ENCODE results near the gene CGREF1. TPM values are rescaled to one million over a fixed set of nuclear protein-coding genes. Genes with fewer than 3 reads are reported as not detected.
A peak's percentile ranks its signal among the peaks of the same experiment; 100 is the strongest.

Gene CGREF1
- total RNA-seq, 1 experiment from 2014 or later, result 18.7 TPM

DNA sequence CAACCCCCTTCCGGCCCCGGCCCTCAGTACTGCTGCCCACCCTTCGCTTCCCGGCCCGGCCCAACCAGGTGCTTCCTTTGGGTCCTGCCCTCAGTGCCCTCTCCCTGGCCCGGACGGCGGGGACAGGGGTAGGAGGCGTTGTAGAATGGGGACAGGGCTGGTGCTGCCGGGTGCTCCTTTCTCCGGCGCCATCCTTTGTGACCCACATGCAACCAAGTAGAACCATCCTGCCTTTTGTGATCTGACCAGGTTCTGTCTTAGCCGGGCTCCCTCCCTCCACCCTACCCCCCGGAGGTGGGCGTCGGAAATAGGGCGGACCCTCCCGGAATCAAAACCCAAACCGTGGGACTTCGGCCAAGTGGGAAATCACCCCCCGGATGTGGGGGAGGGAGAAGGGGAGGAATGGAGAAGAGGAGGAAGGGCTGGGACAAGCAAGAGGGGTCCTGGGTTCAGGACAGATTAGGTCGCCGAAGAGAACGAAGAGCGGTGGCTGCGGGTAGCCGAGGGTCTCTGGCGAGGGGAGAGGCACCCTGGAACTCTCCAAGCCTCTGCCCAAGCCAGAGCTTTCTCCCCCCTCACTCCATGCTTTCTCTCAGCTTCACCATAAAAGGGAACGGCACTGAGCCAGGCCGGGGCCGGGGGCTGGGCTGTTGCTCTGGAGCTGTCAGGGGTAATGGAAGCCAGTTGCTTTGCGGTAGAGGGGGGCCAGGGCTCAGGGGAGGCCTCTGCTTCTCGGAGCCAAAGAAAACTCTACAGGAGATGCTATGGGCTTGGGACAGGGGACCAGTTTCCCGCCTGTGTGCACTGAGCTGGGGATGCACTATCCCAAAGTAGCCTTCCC is 46.7 kb downstream of the CGREF1 start:
- ATAC-seq (peak; percentile 42), DNase-seq (no peak)
- Histone ChIP-seq H3K9me2 (replicated peaks; ENCODE audit: low read length) (no peaks in the 10 kb centered on the region), H3K4me3 (ENCODE audit: low read length) (peak overlapping the region; percentile 86), H3K79me2 (ENCODE audit: low read length) (peaks cover 38% of the 10 kb centered on the region), H3K4me1 (ENCODE audit: insufficient read depth, low read length) (peaks cover 12% of the 10 kb centered on the region), H3K36me3 (ENCODE audit: low read depth, low read length) (peaks cover 13% of the 10 kb centered on the region), H4K20me1 (ENCODE audit: low read length) (no peaks in the 10 kb centered on the region), H3F3A (ENCODE audit: low read length, unreplicated experiment) (no peaks in the 10 kb centered on the region), H3K27ac (ENCODE audit: low read length) (no peak overlapping the region), H3K9me3 (ENCODE audit: low read length) (no peaks in the 10 kb centered on the region), H3K4me2 (ENCODE audit: low read length) (peak overlapping the region; percentile 93), H2AFZ (ENCODE audit: low read length) (peak overlapping the region; percentile 95), H3K9ac (ENCODE audit: low read length) (peak overlapping the region; percentile 96), H3K27me3 (ENCODE audit: low read length) (no peaks in the 10 kb centered on the region)
- TSS peak; percentile 44 for BruUV-seq (replicated peaks)
- POLR2A ChIA-PET (ENCODE audit: unreplicated experiment), result no interaction called here
- CTCF ChIA-PET, result interaction anchor here (0.5 kb wide), 1 partner anchor 221 kb away, joined by 14 read pairs; no protein-coding TSS in a partner anchor
- intact Hi-C loops (cut with micrococcal nuclease), result loop anchor here (1.0 kb wide), 1 partner anchor 298 kb away; the partner anchor contains the start of genes EIF2B4 and SNX17
- TF ChIP-seq, protein P1, sequence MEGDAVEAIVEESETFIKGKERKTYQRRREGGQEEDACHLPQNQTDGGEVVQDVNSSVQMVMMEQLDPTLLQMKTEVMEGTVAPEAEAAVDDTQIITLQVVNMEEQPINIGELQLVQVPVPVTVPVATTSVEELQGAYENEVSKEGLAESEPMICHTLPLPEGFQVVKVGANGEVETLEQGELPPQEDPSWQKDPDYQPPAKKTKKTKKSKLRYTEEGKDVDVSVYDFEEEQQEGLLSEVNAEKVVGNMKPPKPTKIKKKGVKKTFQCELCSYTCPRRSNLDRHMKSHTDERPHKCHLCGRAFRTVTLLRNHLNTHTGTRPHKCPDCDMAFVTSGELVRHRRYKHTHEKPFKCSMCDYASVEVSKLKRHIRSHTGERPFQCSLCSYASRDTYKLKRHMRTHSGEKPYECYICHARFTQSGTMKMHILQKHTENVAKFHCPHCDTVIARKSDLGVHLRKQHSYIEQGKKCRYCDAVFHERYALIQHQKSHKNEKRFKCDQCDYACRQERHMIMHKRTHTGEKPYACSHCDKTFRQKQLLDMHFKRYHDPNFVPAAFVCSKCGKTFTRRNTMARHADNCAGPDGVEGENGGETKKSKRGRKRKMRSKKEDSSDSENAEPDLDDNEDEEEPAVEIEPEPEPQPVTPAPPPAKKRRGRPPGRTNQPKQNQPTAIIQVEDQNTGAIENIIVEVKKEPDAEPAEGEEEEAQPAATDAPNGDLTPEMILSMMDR (conservative IDR thresholded peaks at IDR 0.05; ENCODE audit: low read depth, low read length), result no peak
- no peak for TF ChIP-seq EZH2 (IDR thresholded peaks at IDR 0.05; ENCODE audit: low read length, unreplicated experiment)
- TF ChIP-seq EZH2phosphoT487 (IDR thresholded peaks at IDR 0.05; ENCODE audit: borderline replicate concordance, low read length), result no peak

DNA sequence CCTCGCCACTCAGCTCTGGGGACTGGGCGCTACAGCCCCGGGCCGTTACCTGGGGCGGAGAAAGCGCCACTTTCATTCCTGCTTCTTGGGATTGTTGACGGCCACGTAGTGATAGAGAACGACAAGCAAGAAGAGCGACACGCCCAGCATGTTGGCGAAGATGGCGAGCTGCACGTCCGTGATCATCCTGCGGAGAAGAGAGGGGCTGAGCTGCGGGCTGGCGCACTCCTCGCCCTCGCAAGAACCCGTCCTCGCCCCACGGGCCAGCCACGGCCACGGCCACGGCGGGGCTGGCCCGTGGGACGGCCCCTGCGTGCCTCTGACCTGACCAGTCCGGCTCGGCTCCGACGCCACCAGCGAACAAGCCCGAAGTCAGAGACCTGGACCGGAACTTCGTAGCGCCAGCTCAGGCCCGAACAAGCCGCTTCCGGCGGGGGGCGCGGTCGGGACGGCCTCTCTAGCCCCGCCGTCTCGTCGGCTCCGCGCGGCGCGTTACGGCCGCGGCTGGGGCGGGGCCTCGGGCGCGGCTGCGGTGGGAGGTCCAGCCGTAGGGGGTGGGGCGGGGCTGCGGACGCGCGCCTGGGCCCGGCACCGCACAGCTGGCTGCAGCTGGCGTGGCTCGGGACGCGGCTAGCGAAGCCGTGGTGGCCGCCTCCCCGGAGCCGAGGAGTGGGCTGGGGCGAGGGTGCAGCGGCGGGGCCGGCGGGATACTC is 47.5 kb downstream of the CGREF1 start, which contains the start of gene OST4:
Gene OST4 (minus strand): TSS at position 378 of the 713 bp plus-strand sequence.
- no peak for TF ChIP-seq EZH2phosphoT487 (IDR thresholded peaks at IDR 0.05; ENCODE audit: borderline replicate concordance, low read length)
- TF ChIP-seq EZH2 (IDR thresholded peaks at IDR 0.05; ENCODE audit: low read length, unreplicated experiment), result no peak
- TF ChIP-seq, protein P1 (conservative IDR thresholded peaks at IDR 0.05; ENCODE audit: low read depth, low read length), result no peak
- ChIA-PET POLR2A (ENCODE audit: unreplicated experiment) (interaction anchor here (0.7 kb wide), 1 partner anchor 103 kb away, joined by 11 read pairs; no protein-coding TSS in a partner anchor), CTCF (interaction anchor here (0.6 to 0.8 kb wide), 2 partner anchors 10 to 209 kb away, joined by 3 to 5 read pairs; no protein-coding TSS in a partner anchor)
- H3K4me1 ChIP-seq (ENCODE audit: insufficient read depth, low read length), result peaks cover 12% of the 10 kb centered on the region
- no TSS peak for BruUV-seq (replicated peaks)
- H3K9me2 ChIP-seq (replicated peaks; ENCODE audit: low read length), result no peaks in the 10 kb centered on the region
- peak within 1 kb of the TSS; percentile 95 for H3K4me2 ChIP-seq (ENCODE audit: low read length)
- H4K20me1 ChIP-seq (ENCODE audit: low read length), result no peaks in the 10 kb centered on the region
- peak within 1 kb of the TSS; percentile 30; the same call in 1 of the 2 replicates for H3K27ac ChIP-seq (ENCODE audit: low read length)
- H3K4me3 ChIP-seq (ENCODE audit: low read length), result peak within 1 kb of the TSS; percentile 86
- ATAC-seq (peak; percentile 97), DNase-seq (peak; percentile 94)
- peaks cover 38% of the 10 kb centered on the region for H3K79me2 ChIP-seq (ENCODE audit: low read length)
- H2AFZ ChIP-seq (ENCODE audit: low read length), result peak within 1 kb of the TSS; percentile 95
- peak within 1 kb of the TSS; percentile 96 for H3K9ac ChIP-seq (ENCODE audit: low read length)
- H3K27me3 ChIP-seq (ENCODE audit: low read length), result no peaks in the 10 kb centered on the region
- H3K36me3 ChIP-seq (ENCODE audit: low read depth, low read length), result peaks cover 13% of the 10 kb centered on the region
- intact Hi-C loops (cut with micrococcal nuclease), result loop anchor here (1.0 kb wide), 1 partner anchor 299 kb away; the partner anchor contains the start of genes EIF2B4 and SNX17
- no peaks in the 10 kb centered on the region for H3K9me3 ChIP-seq (ENCODE audit: low read length)
- H3F3A ChIP-seq (ENCODE audit: low read length, unreplicated experiment), result no peaks in the 10 kb centered on the region

Measured in PC-3 (cell line).